HG02981 (cell line): ENCODE measurements around the gene HDC.
A peak's percentile ranks its signal among the peaks of the same experiment; 100 is the strongest.

Experiments
- ATAC-seq: cut with Tn5 transposase; IDR thresholded peaks from one replicate; pipeline ENCODE4 v1.9.1; 2021; ENCODE audit warnings: mild to moderate bottlenecking, moderate library complexity; ENCODE audit not compliant: unreplicated experiment

Gene HDC

GRCh38 chr15:50256188-50257041, 9.1 kb downstream of the HDC start:
- ATAC-seq, result no peak

- no peak for ATAC-seq
These were observed 13.0 kb downstream of the HDC start for GRCh38 chr15:50252556-50252955.

- ATAC-seq, result no peak
These were observed 13.8 kb downstream of the HDC start for GRCh38 chr15:50251638-50252182.

GRCh38 chr15:50250760-50251394, 14.6 kb downstream of the HDC start:
- no peak for ATAC-seq

- no peak for ATAC-seq
These were observed 15.8 kb downstream of the HDC start for GRCh38 chr15:50249704-50250103.

- ATAC-seq, result no peak
These were observed 16.4 kb downstream of the HDC start for GRCh38 chr15:50248994-50249582.

- peak; percentile 99 for ATAC-seq
These were observed 17.5 kb downstream of the HDC start for GRCh38 chr15:50247819-50248655.

GRCh38 chr15:50246631-50247030, 18.9 kb downstream of the HDC start:
- ATAC-seq, result no peak

GRCh38 chr15:50244959-50245624, 20.4 kb downstream of the HDC start:
- ATAC-seq, result no peak

GRCh38 chr15:50244153-50244552, 21.4 kb downstream of the HDC start:
- ATAC-seq, result no peak

- ATAC-seq, result no peak
These were observed 23.7 kb downstream of the HDC start for GRCh38 chr15:50241684-50242450.

- no peak for ATAC-seq
These were observed 27.3 kb downstream of the HDC start for GRCh38 chr15:50238255-50238654.

GRCh38 chr15:50236433-50236832, 29.1 kb downstream of the HDC start:
- no peak for ATAC-seq

- no peak for ATAC-seq
These were observed 29.7 kb downstream of the HDC start for GRCh38 chr15:50235794-50236193.

GRCh38 chr15:50234764-50235163, 30.8 kb downstream of the HDC start:
- ATAC-seq, result no peak

- no peak for ATAC-seq
These were observed 32.3 kb downstream of the HDC start for GRCh38 chr15:50233192-50233736.

GRCh38 chr15:50232791-50233190, 32.7 kb downstream of the HDC start:
- no peak for ATAC-seq

GRCh38 chr15:50231761-50232160, 33.8 kb downstream of the HDC start:
- no peak for ATAC-seq

- no peak for ATAC-seq
These were observed 36.2 kb downstream of the HDC start for GRCh38 chr15:50229336-50229735.
